ENCODE results near the gene RERE. TPM values are rescaled to one million over a fixed set of nuclear protein-coding genes. Genes with fewer than 3 reads are reported as not detected.

Gene RERE
- total RNA-seq, 2 donors from 2014 or later = 74.5 to 128 TPM

DNA sequence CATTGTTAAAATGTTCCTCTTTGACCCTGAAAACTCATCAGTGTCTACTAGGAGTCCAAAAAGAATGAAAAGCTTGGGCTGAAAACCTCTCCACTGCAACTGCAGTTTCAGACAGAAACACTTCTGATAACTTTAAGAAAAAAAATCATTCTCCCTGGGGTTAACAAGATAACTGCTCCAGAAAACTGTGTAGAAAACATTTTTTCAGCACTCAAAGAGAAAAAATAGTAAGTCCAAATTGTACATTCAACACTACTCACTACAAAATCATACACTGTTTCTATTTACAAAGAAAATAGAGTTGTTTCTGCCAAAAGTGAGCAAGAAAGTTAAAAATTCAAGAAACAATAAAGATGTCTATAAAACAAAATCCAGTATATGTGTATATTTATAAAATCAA is 157.8 kb downstream of the RERE start:
- DNase-seq = no peak
- H3K27ac ChIP-seq = no peak overlapping the region
- H3K27me3 ChIP-seq = no peaks in the 10 kb centered on the region
- peaks cover 42% of the 10 kb centered on the region for H3K4me1 ChIP-seq
- H3K9me3 ChIP-seq = no peaks in the 10 kb centered on the region
- intact Hi-C loops (cut with DNase I) = no loop called here
- TF ChIP-seq POLR2A (IDR thresholded peaks at IDR 0.05) = no peak
- TF ChIP-seq, protein P1, sequence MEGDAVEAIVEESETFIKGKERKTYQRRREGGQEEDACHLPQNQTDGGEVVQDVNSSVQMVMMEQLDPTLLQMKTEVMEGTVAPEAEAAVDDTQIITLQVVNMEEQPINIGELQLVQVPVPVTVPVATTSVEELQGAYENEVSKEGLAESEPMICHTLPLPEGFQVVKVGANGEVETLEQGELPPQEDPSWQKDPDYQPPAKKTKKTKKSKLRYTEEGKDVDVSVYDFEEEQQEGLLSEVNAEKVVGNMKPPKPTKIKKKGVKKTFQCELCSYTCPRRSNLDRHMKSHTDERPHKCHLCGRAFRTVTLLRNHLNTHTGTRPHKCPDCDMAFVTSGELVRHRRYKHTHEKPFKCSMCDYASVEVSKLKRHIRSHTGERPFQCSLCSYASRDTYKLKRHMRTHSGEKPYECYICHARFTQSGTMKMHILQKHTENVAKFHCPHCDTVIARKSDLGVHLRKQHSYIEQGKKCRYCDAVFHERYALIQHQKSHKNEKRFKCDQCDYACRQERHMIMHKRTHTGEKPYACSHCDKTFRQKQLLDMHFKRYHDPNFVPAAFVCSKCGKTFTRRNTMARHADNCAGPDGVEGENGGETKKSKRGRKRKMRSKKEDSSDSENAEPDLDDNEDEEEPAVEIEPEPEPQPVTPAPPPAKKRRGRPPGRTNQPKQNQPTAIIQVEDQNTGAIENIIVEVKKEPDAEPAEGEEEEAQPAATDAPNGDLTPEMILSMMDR (IDR thresholded peaks at IDR 0.05) = no peak
- H3K36me3 ChIP-seq (replicated peaks in 1 of 2; ENCODE audit: insufficient read depth in 1 of 2, low read depth in 2 of 2) = no peaks in the 10 kb centered on the region
- no peak overlapping the region for H3K4me3 ChIP-seq
- no peak for ATAC-seq

DNA sequence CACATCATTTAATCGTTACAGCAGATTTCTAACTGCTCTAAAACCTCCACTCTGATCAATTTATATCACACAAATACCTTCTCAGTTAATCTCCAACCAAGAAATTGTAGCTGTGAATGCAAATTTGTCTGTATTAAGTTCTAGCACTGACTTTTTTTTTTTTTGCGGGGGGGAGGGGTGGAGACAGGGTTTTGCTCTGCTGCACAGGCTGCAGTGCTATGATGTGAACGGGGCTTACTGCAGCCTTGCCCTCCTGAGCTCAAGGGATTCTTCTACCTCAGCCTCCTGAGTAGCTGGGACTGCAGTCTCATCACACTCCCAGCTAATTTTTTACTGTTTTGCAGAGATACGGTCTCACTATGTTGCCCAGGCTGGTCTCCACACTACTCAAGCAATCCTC is 163.6 kb downstream of the RERE start:
- intact Hi-C loops (cut with DNase I) = no loop called here
- WGBS, 2 donors = 71 to 75% methylated on average over 4 of the region's 4 CpGs
- no peaks in the 10 kb centered on the region for H3K36me3 ChIP-seq (replicated peaks in 1 of 2; ENCODE audit: insufficient read depth in 1 of 2, low read depth in 2 of 2)
- no peak for DNase-seq
- no peak overlapping the region for H3K4me3 ChIP-seq
- TF ChIP-seq POLR2A (IDR thresholded peaks at IDR 0.05) = no peak
- TF ChIP-seq, protein P1 (IDR thresholded peaks at IDR 0.05) = no peak
- H3K9me3 ChIP-seq = no peaks in the 10 kb centered on the region
- peaks cover 29% of the 10 kb centered on the region for H3K4me1 ChIP-seq
- no peak overlapping the region for H3K27ac ChIP-seq
- H3K27me3 ChIP-seq = no peaks in the 10 kb centered on the region
- ATAC-seq = no peak

DNA sequence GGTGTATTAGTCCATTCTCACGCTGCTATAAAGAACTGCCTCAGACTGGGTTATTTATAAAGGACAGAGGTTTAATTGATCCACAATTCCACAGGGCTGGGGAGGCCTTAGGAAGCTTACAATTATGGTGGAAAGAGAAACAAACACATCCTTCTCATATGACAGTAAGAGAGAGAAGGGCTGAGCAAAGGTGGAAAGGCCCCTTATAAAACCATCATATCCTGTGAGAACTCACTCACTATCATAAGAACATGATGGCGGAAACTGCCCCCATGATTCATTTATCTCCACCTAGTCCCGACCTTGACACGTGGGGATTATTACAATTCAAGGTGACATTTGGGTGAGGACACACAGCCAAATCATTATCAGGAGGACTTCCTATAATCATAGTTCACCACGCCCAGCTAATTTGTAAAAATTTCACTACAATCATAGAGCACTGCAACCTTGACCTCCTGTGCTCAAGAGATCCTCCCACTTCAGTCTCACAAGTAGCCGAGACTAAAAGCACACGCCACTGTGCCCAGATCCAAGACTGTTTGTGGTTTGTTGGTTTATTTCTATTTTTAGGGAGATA is 164.9 kb downstream of the RERE start:
- Histone ChIP-seq H3K4me3 (no peak overlapping the region), H3K36me3 (replicated peaks in 1 of 2; ENCODE audit: insufficient read depth in 1 of 2, low read depth in 2 of 2) (no peaks in the 10 kb centered on the region), H3K27ac (peak overlapping the region in 2 of 4 donors; percentile 19 to 31), H3K27me3 (no peaks in the 10 kb centered on the region), H3K9me3 (no peaks in the 10 kb centered on the region), H3K4me1 (peaks cover 39% of the 10 kb centered on the region)
- ATAC-seq (no peak), DNase-seq (no peak)
- TF ChIP-seq, protein P1 (IDR thresholded peaks at IDR 0.05) = no peak
- TF ChIP-seq POLR2A (IDR thresholded peaks at IDR 0.05) = no peak
- WGBS, 2 donors = 41 to 43% methylated on average over 7 of the region's 7 CpGs
- intact Hi-C loops (cut with DNase I) = no loop called here

DNA sequence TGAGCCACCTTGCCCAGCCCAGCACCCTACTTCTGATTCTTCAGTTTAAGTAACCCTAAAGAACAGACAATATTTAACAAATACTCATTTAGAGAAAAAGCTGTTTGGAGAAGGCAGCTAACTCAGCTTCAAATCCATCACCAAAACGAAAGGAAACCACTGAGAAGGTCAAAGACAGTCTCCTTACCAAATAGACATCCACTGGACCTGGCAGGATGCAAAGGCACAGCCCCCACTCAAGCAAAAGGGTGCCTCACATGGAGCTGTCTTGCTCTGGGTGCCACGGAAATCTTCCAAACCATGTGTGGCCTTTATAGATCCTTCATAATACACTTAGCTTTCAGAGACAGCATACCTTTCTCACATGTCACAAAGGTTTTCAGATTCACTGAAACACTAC is 165.5 kb downstream of the RERE start:
- no peak for TF ChIP-seq POLR2A (IDR thresholded peaks at IDR 0.05)
- TF ChIP-seq, protein P1 (IDR thresholded peaks at IDR 0.05) = no peak
- no peaks in the 10 kb centered on the region for H3K27me3 ChIP-seq
- DNase-seq = no peak
- peak overlapping the region in 2 of 4 donors; percentile 19 to 31 for H3K27ac ChIP-seq
- H3K4me3 ChIP-seq = no peak overlapping the region
- no peaks in the 10 kb centered on the region for H3K9me3 ChIP-seq
- H3K36me3 ChIP-seq (replicated peaks in 1 of 2; ENCODE audit: insufficient read depth in 1 of 2, low read depth in 2 of 2) = no peaks in the 10 kb centered on the region
- ATAC-seq = no peak
- intact Hi-C loops (cut with DNase I) = no loop called here
- peaks cover 42% of the 10 kb centered on the region for H3K4me1 ChIP-seq
- 39 to 58% methylated on average over 2 of the region's 2 CpGs for WGBS, 2 donors

DNA sequence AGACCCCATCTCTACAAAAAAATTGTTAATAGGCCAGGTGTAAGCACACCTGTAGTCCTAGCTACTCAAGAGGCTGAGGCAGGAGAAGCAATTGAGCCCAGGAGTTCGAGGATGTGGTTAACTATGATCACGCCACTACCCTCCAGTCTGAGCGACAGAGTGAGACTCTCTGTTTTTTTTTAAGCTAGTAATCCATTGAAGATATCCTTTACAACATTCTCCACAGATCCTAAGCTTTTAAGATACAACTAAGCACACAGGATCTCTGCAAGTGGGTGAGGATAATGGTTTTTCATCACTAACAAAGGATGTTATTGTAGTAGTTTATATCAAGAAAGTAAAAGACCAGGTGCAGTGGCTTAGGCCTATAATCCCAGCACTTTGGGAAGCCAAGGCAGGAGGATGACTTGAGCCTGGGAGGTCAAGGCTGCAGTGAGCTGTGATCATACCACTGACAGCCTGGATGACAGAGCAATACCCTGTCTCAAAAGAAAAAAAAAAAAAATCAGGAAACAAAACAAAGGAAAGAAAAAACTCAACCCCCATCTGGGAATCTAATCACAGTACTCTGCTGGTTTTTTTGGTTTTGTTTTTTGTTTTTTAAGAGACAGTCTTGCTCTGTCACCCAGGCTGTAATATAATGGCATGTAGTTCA is 166.1 kb downstream of the RERE start:
- no peaks in the 10 kb centered on the region for H3K9me3 ChIP-seq
- TF ChIP-seq, protein P1 (IDR thresholded peaks at IDR 0.05) = no peak
- TF ChIP-seq POLR2A (IDR thresholded peaks at IDR 0.05) = no peak
- DNase-seq (no peak), ATAC-seq (no peak)
- intact Hi-C loops (cut with DNase I) = no loop called here
- no peaks in the 10 kb centered on the region for H3K36me3 ChIP-seq (replicated peaks in 1 of 2; ENCODE audit: insufficient read depth in 1 of 2, low read depth in 2 of 2)
- 74 to 77% methylated on average over 3 of the region's 3 CpGs for WGBS, 2 donors
- no peaks in the 10 kb centered on the region for H3K27me3 ChIP-seq
- peaks cover 48% of the 10 kb centered on the region for H3K4me1 ChIP-seq
- H3K27ac ChIP-seq = peak overlapping the region in 2 of 4 donors; percentile 19 to 31
- no peak overlapping the region for H3K4me3 ChIP-seq

Data from body of pancreas (tissue), 4 donors.